CD4-positive, alpha-beta T cell (primary cell): ENCODE results near the gene FCAMR. TPM values are rescaled to one million over a fixed set of nuclear protein-coding genes. Genes with fewer than 3 reads are reported as not detected.

Source experiments
- ATAC-seq: fragments of 200-7000 bp; cut with Tn5 transposase; one replicate; pipeline ENCODE4 v1.10.0; 2022; ENCODE audit warnings: mild to moderate bottlenecking; ENCODE audit not compliant: poor library complexity
- CTCF ChIA-PET: fragments of 350-600 bp; sonication (Branson Sonifier 250); formaldehyde crosslinking; loops from one replicate; lab custom pipeline; 2021; ENCODE audit warnings: antibody characterized with exemption, inconsistent platforms; lab: Charles Lee
- POLR2A ChIA-PET: fragments of 350-600 bp; sonication (Branson Sonifier 250); formaldehyde crosslinking; loops from one replicate; lab custom pipeline; 2021; ENCODE audit warnings: antibody characterized with exemption, inconsistent platforms; lab: Charles Lee
- DNase-seq, 14 experiments: peaks; one replicate each; pipeline ENCODE4 v3.0.0-alpha.2; 2013 to 2020; ENCODE audit warnings: mixed read lengths in 2 of 14
- H3K27ac ChIP-seq, 2 donors: one replicate each; pipeline versions ENCODE4 v1.5.1 to v1.7.0; 2013; ENCODE audit warnings: low read length in 2 of 2, low read depth in 1 of 2, mild to moderate bottlenecking in 1 of 2
- H3K27me3 ChIP-seq, 2 experiments: 1 replicate in 1 of 2; 2 replicates in 1 of 2; pipeline versions ENCODE4 v1.6.1 to v1.7.0; 2013; ENCODE audit warnings: low read length in 2 of 2, control low read depth in 1 of 2, mild to moderate bottlenecking in 1 of 2, moderate library complexity in 1 of 2; ENCODE audit not compliant: insufficient read depth in 2 of 2, control insufficient read depth in 1 of 2
- H3K36me3 ChIP-seq: one replicate; pipeline ENCODE4 v1.6.1; 2013; ENCODE audit warnings: low read length, control low read depth; ENCODE audit not compliant: insufficient read depth
- H3K4me1 ChIP-seq: one replicate; pipeline ENCODE4 v1.6.1; 2013; ENCODE audit warnings: low read length, control low read depth; ENCODE audit not compliant: insufficient read depth
- H3K4me3 ChIP-seq: one replicate; pipeline ENCODE4 v1.5.1; 2013; ENCODE audit warnings: mild to moderate bottlenecking, low read length, moderate library complexity
- H3K9me3 ChIP-seq, 2 experiments: 1 replicate in 1 of 2; 2 replicates in 1 of 2; pipeline versions ENCODE4 v1.6.1 to v1.7.0; 2013; ENCODE audit warnings: low read length in 2 of 2, mild to moderate bottlenecking in 2 of 2, control low read depth in 1 of 2, moderate library complexity in 1 of 2; ENCODE audit not compliant: control insufficient read depth in 1 of 2, insufficient read depth in 1 of 2
- H3K27ac Mint-ChIP-seq: one replicate; pipeline ENCODE4 v1.8.0; 2020; ENCODE audit warnings: mixed read lengths
- H3K27me3 Mint-ChIP-seq: one replicate; pipeline ENCODE4 v1.8.0; 2021; ENCODE audit warnings: mixed read lengths
- H3K36me3 Mint-ChIP-seq: one replicate; pipeline ENCODE4 v1.8.0; 2021; ENCODE audit warnings: low read depth, mixed read lengths
- H3K4me1 Mint-ChIP-seq: one replicate; pipeline ENCODE4 v1.8.0; 2021; ENCODE audit warnings: low read depth, mixed read lengths
- H3K4me3 Mint-ChIP-seq: one replicate; pipeline ENCODE4 v1.8.0; 2020; ENCODE audit warnings: mild to moderate bottlenecking, mixed read lengths
- H3K9me3 Mint-ChIP-seq: one replicate; pipeline ENCODE4 v1.8.0; 2020; ENCODE audit warnings: mixed read lengths
- CTCF ChIP-seq: fragments of 200-600 bp; IDR thresholded peaks from one replicate; pipeline ENCODE4 v1.8.0; 2022; ENCODE audit warnings: antibody characterized with exemption, mild to moderate bottlenecking
- intact Hi-C, 2 experiments: fragments of 100-400 bp; cut with DNase I in 1 of 2; cut with micrococcal nuclease in 1 of 2; formaldehyde crosslinking; loops; one replicate each; pipeline versions ENCODE4 v1.15.1 to v1.9.0; 2023 to 2025; cut with DNase I, micrococcal nuclease
- total RNA-seq, 174 experiments: library from RNA in 2 of 174; stranded (reverse) in 2 of 174; gene quantifications; one replicate each; pipeline ENCODE4 v1.2.3 and lab custom pipeline; 2021 to 2026

Gene FCAMR
- total RNA-seq, 2 experiments from 2014 or later = not detected

- intact Hi-C loops = loop anchor here in 1 of 2 experiments (2.0 to 10.0 kb wide), 4 partner anchors 53 to 435 kb away; partner anchors contain the start of genes DYRK3 and IKBKE
- H3K27me3 Mint-ChIP-seq = no peaks in the 10 kb centered on the region
- peak overlapping the region in 1 of 2 donors; percentile 39 for H3K27ac ChIP-seq
Measured at GRCh38 chr1:206909883-206910318, 60.4 kb downstream of the FCAMR start.

GRCh38 chr1:206909161-206909882 lies 60.9 kb downstream of the FCAMR start:
- ATAC-seq (peak; percentile 72), DNase-seq (peak in 13 of 14 experiments; percentile 38 to 74 (median 60))
- peaks cover 87% of the 10 kb centered on the region for H3K36me3 ChIP-seq
- Mint-ChIP-seq H3K36me3 (peaks cover 91% of the 10 kb centered on the region), H3K4me1 (peaks cover 92% of the 10 kb centered on the region), H3K27ac (peak overlapping the region; percentile 90), H3K27me3 (no peaks in the 10 kb centered on the region), H3K9me3 (no peaks in the 10 kb centered on the region), H3K4me3 (peak overlapping the region; percentile 81)
- no peaks in the 10 kb centered on the region for H3K9me3 ChIP-seq
- H3K27ac ChIP-seq = peak overlapping the region; percentile 25 to 39
- H3K27me3 ChIP-seq = no peaks in the 10 kb centered on the region
- peaks cover 95% of the 10 kb centered on the region for H3K4me1 ChIP-seq
- ChIA-PET POLR2A (interaction anchor here (0.5 to 13.4 kb wide), 26 partner anchors 8 to 182 kb away, joined by 3 to 384 read pairs (median 6); partner anchors contain the start of genes FCAMR, FCMR and IL24), CTCF (interaction anchor here (1.0 to 1.8 kb wide), 10 partner anchors 9 to 184 kb away, joined by 3 to 14 read pairs (median 5); partner anchors contain the start of genes FCMR and IL20)
- no peak for TF ChIP-seq CTCF
- H3K4me3 ChIP-seq = peak overlapping the region; percentile 43
- intact Hi-C loops = no loop called here

More at GRCh38 chr1:206909883-206910318, 60.4 kb downstream of the FCAMR start:
- no peaks in the 10 kb centered on the region for H3K9me3 ChIP-seq
- DNase-seq (no peak), ATAC-seq (no peak)
- peaks cover 91% of the 10 kb centered on the region for H3K36me3 Mint-ChIP-seq
- no peaks in the 10 kb centered on the region for H3K27me3 ChIP-seq
- H3K4me3 Mint-ChIP-seq = peak overlapping the region; percentile 80
- CTCF ChIA-PET = interaction anchor here (1.0 to 1.8 kb wide), 6 partner anchors 10 to 185 kb away, joined by 3 to 11 read pairs (median 4); partner anchors contain the start of gene IL20
- peaks cover 95% of the 10 kb centered on the region for H3K4me1 ChIP-seq
- H3K36me3 ChIP-seq = peaks cover 87% of the 10 kb centered on the region
- H3K4me1 Mint-ChIP-seq = peaks cover 92% of the 10 kb centered on the region
- no peaks in the 10 kb centered on the region for H3K9me3 Mint-ChIP-seq
- H3K27ac Mint-ChIP-seq = no peak overlapping the region
- TF ChIP-seq CTCF = no peak
- POLR2A ChIA-PET = interaction anchor here (0.9 to 13.4 kb wide), 20 partner anchors 7 to 182 kb away, joined by 3 to 384 read pairs (median 8); partner anchors contain the start of genes FCMR and IL24
- H3K4me3 ChIP-seq = peak overlapping the region; percentile 43

GRCh38 chr1:206908038-206908437 lies 62.2 kb downstream of the FCAMR start:
- H3K4me1 ChIP-seq = peaks cover 83% of the 10 kb centered on the region
- H3K27me3 ChIP-seq = no peaks in the 10 kb centered on the region
- no peak for DNase-seq
- Mint-ChIP-seq H3K27me3 (no peaks in the 10 kb centered on the region), H3K4me3 (peak overlapping the region; percentile 52), H3K27ac (peak overlapping the region; percentile 90), H3K9me3 (no peaks in the 10 kb centered on the region), H3K36me3 (peaks cover 91% of the 10 kb centered on the region), H3K4me1 (peaks cover 92% of the 10 kb centered on the region)
- no peak overlapping the region for H3K4me3 ChIP-seq
- peak overlapping the region; percentile 25 to 39 for H3K27ac ChIP-seq
- ATAC-seq = no peak
- CTCF ChIA-PET = interaction anchor here (1.1 to 1.5 kb wide), 3 partner anchors 14 to 173 kb away, joined by 3 to 14 read pairs (median 9); partner anchors contain the start of gene FCMR
- intact Hi-C loops = no loop called here
- POLR2A ChIA-PET = interaction anchor here (1.1 to 13.4 kb wide), 12 partner anchors 8 to 173 kb away, joined by 3 to 384 read pairs (median 11); partner anchors contain the start of genes FCMR and IL24
- H3K36me3 ChIP-seq = peaks cover 87% of the 10 kb centered on the region
- no peaks in the 10 kb centered on the region for H3K9me3 ChIP-seq
- no peak for TF ChIP-seq CTCF

Other genes with a start within 250 kb of the FCAMR start
- not detected for gene IL19, start 199.7 kb downstream of the FCAMR start, total RNA-seq
- gene IL10, start 198.0 kb downstream of the FCAMR start, total RNA-seq = under 1 TPM; 0.27 to 0.87 TPM
- not detected for gene IL20, start 104.8 kb downstream of the FCAMR start, total RNA-seq
- gene IL24, start 73.0 kb downstream of the FCAMR start, total RNA-seq = not detected
- gene FCMR, start 48.5 kb downstream of the FCAMR start, total RNA-seq = 100 to 1,000 TPM; 171 to 186 TPM
- gene PIGR, start 24.0 kb downstream of the FCAMR start, total RNA-seq = not detected
- gene C1orf116, start 62.3 kb upstream of the FCAMR start, total RNA-seq = under 1 TPM; 0.25 to 0.36 TPM
- gene YOD1, start 80.7 kb upstream of the FCAMR start, total RNA-seq = 10 to 100 TPM; 17.9 TPM
- gene PFKFB2, start 82.8 kb upstream of the FCAMR start, total RNA-seq = 1 to 10 TPM; 3.2 to 4.0 TPM
- 1 to 10 TPM; 1.6 to 2.1 TPM for gene C4BPB, start 118.4 kb upstream of the FCAMR start, total RNA-seq
- not detected for gene C4BPA, start 133.8 kb upstream of the FCAMR start, total RNA-seq